ENCODE data around the gene CDK15.
"Not testable (repeated sequence)": the region's sequence is repeated elsewhere in the genome, so short reads cannot be mapped to it uniquely, and the experiment has no call there.

Gene CDK15

DNA sequence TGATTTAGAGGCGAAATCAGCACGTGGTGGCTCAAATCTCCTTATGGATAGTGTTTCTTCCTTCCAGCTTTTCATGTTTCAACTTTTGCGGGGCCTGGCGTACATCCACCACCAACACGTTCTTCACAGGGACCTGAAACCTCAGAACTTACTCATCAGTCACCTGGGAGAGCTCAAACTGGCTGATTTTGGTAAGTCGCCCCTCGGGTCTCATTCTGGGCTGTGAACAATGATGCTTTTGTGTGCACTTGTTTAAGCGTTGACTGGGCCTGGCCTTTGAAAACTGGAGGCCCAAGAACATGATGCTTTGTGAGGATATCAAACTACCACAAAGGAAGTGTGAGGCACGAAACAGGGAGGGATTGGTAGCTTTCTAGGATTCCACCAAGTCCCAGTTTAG, 27.4 kb downstream of the CDK15 start:
- no peak for DNase-seq

- no peak for DNase-seq
These were observed 28.7 kb downstream of the CDK15 start for GRCh38 chr2:201835066-201835465.

GRCh38 chr2:201837391-201837790, 31.1 kb downstream of the CDK15 start:
- no peak for DNase-seq

GRCh38 chr2:201837824-201838431, 31.6 kb downstream of the CDK15 start:
- DNase-seq: no peak

DNA sequence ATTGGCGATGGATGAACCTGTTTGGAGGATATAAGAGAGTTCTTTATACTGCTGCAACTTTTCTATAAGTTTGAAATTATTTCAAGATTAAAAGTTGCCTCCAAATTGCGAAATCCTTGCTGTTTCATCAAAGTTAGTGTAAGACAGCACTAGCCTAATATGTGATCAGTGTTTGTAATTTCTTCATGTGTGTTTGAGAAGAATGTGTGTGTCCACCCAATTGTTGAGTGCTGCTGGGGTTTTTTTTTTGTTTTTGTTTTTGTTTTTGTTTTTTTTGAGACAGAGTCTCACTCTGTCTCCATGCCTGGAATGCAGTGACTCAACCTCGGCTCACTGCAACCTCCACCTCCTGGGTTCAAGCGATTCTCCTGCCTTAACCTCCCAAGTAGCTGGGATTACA, 33.4 kb downstream of the CDK15 start:
- DNase-seq: no peak

- no peak for DNase-seq
These were observed 34.4 kb downstream of the CDK15 start for GRCh38 chr2:201840726-201841125.

- DNase-seq: no peak
These were observed 36.0 kb downstream of the CDK15 start for GRCh38 chr2:201842131-201842860.

GRCh38 chr2:201844922-201845321, 38.6 kb downstream of the CDK15 start:
- DNase-seq: not testable (repeated sequence)

- no peak for DNase-seq
These were observed 41.1 kb downstream of the CDK15 start for GRCh38 chr2:201847481-201847880.

- DNase-seq: no peak
These were observed 46.1 kb downstream of the CDK15 start for GRCh38 chr2:201852462-201852861.

DNA sequence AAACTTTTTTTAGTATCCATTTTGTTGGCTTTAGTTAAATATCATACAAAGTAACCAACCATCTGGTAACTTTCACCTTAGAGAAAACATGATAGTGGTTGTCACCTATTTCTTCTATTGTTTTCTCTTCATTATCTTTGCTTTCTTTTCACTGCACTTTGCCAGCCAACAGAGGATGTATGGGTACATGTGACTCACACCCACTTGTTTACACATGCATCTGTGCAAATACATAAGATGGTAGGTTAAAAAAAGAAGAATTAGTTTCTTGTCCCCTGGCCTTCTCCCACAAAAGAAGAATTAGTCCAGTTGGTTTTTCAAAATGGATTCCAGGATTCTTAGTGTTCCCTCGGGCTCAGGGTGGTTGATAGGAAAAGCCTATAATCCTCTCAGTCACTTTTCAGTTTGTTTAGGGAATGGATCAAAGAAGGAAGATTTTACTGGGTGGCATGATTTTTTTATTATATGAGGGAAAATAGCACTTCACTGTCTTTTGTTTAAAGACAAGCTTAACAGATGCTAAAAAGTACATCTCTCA, 46.6 kb downstream of the CDK15 start:
- DNase-seq: no peak

DNA sequence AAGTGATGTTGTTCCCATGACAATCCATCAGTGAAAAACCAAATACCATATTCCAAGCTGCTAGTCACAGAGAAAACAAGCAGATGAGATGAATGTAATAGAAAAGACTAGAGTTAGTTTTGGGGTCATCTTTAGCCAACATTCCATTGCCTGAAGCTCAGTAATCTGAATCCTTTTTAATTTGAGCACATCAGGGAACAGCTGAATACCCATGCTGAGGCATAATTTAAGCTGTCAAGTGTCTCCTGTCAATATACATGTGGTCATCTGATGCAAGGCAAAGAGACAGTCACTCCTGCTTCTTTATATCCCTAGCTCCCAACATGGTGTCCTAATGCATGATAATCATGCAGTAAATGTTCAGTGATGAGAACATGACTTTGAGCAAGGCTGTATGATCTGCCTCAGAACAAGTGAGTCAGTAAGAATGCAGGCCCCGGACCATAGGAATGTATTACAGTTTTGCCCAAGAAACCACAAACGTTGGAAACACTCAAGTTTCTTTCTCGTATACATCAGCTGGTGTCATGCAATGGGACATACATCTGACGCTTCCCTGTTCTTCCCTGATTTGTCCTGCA, 48.0 kb downstream of the CDK15 start:
- DNase-seq: no peak

- no peak for DNase-seq
These were observed 48.5 kb downstream of the CDK15 start for GRCh38 chr2:201854841-201855240.

GRCh38 chr2:201855356-201855755, 49.0 kb downstream of the CDK15 start:
- DNase-seq: no peak

DNA sequence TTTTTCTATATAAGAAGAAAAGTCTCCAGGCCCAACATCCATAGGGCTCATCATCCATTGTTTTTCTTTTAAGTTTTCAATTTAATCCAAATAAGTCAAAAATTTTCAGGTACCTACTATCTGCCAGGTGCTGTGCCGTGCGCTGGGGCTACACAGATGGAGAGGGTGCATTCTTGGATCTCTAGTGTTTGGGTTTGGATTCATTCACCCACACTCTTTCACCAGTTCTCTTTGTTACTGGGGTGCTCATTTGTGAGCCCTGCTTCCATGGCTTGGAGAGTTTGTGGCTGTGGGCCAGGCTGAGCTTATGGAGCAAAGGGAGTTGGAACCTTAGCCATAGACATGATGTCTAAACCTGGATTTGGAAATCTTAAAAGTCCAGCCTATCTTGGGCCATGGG, 51.0 kb downstream of the CDK15 start:
- DNase-seq: no peak

GRCh38 chr2:201858281-201859184, 52.2 kb downstream of the CDK15 start:
- no peak for DNase-seq

DNA sequence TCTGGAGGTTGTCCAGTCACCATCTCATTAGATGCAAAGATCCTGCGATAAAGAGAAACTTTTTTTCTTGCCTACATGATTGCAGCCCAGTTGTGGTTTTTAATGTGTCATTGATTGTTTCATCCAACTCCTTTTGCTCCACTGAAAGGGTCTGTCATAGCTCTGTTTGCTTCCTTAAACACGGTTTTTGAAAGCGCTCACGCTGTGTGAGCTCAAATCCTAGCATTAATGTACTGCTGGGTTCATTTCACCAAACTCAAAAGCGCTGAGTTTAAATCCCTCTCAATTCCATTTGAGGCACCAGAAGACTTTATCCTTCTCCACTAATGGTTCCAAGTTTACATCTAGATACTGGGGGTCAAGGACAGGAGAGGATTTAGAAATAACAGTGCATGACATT, 53.6 kb downstream of the CDK15 start:
- no peak for DNase-seq

- DNase-seq: peak; percentile 34
These were observed 54.3 kb downstream of the CDK15 start for GRCh38 chr2:201860636-201861066.

DNA sequence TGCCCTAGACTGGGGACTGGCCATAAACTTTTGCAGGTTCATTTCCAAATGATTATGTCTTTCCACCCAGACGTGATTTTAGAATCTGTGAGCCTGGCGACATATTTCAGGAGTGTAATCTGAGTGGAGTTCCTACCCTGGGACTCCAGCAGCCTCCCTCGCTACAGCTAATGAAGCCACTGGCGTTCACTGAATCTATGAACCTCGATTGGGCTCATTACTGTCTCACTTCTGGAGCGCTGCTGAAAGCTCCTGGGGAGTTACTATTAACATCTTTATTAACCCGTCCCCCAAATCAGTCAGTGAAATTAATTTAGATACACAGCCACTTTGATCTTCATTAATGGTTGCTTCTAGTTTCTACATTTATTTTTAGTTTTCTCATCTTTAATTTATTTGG, 56.5 kb downstream of the CDK15 start:
- no peak for DNase-seq

- DNase-seq: no peak
These were observed 60.5 kb downstream of the CDK15 start for GRCh38 chr2:201866643-201867473.

GRCh38 chr2:201871471-201871870, 65.1 kb downstream of the CDK15 start:
- DNase-seq: no peak

DNA sequence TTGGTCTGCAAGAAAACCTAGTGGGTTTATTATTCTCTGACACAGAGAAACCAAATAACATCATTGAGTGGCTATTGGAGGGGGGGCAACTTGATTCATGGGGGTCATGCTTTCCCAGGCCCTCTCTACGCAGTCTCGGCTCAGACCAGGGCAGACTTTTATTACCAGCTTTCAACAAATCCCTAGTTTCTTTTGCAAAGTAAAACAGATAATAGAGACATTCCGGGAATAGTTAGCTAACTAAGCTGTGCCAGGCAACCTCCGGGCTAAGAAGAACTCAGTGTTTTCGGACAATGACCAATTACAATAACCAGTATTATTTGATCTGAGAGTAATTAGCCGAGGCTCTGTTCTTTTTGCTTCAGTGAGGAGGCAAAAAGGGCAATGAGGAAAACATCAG, 66.3 kb downstream of the CDK15 start:
- DNase-seq: no peak
